Retina (tissue), 1 donor: ENCODE results near the gene ACO1.

Source experiments
- DNase-seq: peaks from one replicate; pipeline ENCODE4 v3.0.0-alpha.2; 2016

The ACO1 gene

DNA sequence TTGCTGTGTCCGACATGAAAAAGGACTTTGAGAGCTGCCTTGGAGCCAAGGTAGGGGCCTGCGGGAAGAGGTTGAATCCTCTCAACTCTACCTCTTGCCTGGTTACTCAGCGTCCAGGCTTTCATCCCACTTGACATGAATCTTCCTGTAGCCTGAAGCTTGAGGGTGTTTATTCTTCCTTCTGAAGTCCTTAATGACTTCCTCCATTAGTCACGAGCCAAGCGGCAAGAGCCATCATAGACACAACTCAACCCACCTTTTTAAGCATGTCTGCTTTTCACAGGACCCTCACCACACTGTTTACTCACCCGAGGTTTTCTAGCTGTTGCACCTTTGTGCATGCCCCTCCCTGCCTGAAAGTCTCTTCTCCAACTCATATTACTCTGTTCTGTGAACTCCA is 40.2 kb downstream of the ACO1 start:
- no peak for DNase-seq

DNA sequence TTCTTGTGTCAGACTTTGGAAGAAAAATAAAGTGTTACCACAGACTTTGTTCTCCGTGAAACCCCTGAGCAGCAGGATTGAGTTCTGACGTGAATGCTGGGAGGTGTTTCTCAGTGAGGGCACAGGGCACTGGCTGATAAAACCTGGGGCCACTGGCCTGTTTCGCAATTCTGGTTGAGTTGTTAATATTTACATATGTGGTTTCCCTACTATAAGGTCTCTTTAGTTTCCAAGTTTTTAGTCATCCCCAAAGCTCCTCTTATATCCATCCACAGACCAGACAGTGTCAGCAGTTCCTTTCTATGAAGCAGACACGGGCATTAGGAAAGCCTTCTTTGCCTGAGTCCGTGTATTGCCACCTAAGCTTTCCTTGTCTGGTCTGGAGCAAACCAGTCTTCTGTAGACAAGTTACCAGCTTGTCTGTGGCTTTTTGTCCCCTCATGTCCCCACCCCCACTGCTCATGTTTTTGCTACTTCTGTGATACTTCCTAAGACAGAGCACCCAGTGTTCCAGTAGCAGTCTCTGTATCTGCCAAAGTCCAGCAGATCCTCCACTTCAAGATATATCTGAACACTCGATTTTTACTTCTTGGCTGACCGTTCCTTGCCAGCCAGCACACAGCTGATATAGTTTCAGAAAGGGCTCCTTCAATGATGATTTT is 42.0 kb downstream of the ACO1 start:
- DNase-seq = no peak

DNA sequence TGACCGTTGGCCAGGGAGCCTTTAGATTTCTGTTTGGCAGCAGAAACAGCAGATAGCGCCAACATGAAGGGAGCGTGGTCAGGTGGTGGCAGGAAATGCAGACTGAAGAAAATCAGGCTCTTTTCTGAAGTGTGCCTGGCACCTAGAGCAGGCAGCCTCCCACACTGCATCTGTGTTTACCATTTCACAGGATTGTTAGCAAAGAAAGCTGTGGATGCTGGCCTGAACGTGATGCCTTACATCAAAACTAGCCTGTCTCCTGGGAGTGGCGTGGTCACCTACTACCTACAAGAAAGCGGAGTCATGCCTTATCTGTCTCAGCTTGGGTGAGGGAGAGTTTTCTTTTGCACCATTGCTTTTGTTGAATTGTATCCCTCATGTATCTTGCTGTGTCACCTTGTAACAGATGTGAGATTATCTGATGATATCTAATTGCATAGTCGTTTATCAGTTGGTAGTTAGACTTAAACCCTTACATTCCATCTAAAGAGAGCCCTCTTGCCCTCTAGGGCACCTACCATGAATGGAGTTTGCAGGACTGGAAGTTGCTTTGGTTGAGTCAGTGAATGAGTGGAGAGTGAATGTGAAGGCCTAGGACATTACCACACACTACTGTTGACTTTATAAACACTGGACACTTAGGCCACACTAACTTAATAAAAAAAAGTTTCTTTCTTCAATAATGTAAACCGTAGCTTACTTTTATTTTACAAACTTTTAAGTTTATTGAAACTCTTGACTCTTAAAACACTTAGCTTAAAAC is 42.8 kb downstream of the ACO1 start:
- no peak for DNase-seq

DNA sequence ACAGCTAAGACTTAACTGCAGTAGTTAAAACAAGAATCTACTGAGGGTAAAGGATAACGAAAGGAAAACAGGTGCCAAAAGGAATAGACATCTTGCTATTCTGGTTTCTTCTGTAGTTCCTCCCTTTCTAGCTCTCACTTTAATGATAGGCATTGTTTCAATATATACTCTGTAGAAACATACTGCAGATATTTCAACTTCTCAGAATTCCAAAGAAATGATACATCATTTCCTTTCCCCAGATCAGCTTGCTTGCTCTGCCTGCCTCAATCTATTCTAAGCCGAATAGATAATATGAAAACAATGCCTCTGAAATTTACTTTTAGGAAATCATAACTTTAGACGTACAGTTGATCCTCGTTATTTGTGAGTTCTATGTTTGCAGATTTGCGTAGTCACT is 46.3 kb downstream of the ACO1 start:
- no peak for DNase-seq

DNA sequence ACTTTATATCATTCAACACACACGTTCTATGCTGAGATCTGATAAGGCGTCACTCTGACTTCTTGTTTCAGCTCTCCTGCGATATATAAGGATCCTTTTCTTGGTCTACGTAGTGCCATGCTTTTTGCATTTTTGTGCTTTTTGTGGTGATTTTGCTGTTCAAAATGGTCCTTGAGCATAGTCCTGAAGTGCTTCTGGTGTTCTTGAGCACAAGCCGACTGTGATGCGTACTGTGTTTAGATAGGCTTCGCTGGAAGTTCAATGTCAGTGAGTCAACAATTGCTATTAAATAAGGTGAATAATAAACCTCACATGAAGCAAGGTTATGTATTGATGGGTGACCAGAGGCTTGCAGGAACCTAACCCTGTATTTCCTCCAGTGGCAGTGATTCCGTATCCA is 46.8 kb downstream of the ACO1 start:
- no peak for DNase-seq

DNA sequence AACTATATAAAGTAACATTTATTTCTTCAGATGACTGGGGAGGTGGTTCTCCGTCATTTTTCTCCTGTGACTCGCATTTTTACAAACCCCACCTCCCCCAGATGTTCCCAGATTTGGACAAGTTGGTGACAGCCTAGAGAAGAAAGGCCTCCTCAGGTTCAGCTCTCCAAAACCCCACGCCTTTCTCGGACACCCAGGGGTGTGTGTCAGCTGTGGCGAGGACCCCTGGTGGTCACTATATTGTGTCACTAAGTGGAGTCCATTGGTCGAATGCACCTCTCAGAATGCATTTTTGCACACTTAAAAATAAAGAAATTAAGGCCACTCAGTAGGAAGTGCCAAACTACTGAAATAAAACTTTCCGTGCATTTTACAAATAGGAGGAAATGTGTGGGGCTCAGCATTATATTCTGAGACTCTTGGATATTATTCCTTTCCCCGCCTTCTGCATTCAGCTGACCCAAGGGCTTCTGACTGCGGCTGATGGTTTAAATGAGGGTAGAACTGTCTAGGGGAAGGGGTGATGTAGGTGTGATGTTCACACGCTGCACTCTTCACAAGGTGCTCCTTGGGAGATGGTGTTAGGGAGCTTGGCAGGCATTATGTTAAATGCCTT is 47.6 kb downstream of the ACO1 start:
- DNase-seq = peak; percentile 15

DNA sequence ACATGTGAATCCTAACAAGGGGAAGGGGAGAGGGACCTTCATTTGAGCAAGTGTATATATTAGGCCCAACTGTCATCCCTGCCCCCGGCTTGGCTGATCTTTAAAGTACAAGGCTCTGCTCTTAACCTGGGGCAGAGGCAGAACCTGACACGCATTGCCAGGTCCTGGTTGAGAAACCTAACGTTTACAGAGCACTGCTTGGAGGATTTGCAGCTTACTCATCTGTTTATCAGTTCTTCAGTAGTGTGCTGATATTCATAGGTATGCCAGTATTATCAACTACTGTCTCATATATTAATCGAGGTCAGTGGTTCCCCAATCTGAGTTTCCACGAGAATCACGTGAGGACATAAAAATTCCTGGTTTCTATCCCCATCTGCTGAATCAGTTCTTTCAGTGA is 50.4 kb downstream of the ACO1 start:
- DNase-seq = no peak

DNA sequence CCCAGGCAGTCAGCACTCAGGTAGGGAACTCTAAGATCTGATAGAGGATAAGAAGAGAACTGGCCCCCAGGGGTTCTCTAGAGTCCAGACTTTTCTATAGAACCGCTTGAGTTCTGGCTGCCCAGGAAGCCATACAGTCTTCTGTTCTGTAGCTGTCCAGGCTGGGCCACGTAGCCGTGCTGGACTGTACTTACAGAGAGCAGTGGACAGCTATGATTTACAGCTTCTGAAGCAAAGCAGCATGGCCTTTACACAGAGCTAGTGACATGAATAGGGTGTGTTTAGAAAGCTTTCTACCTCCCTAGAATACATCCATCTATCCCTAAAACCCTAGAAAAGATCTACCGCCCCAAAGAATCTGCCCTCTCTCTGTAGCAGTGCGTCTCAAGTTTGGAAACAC is 57.2 kb downstream of the ACO1 start:
- no peak for DNase-seq

DNA sequence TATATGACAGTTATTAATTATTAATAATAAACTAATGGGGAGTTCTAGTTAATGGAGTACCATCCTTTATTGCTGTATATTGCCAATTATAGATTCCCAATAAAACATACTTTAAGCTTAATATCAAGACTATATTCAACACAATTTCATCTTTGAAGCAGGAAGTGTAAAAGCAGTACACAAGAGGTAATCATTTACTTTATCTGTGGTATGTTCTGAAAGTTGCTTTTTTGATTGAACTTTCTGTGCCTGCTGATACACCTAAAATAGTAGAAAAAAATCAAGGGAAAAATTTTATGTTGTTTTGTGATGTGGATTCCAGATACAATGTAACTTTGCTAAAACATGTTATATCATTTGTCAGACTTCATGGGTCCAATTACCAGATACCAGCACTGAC is 58.0 kb downstream of the ACO1 start:
- no peak for DNase-seq

DNA sequence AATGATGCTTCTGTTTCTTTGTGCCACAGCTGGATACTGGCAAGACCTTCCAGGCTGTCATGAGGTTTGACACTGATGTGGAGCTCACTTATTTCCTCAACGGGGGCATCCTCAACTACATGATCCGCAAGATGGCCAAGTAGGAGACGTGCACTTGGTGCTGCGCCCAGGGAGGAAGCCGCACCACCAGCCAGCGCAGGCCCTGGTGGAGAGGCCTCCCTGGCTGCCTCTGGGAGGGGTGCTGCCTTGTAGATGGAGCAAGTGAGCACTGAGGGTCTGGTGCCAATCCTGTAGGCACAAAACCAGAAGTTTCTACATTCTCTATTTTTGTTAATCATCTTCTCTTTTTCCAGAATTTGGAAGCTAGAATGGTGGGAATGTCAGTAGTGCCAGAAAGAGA is 65.5 kb downstream of the ACO1 start:
- DNase-seq = no peak

DNA sequence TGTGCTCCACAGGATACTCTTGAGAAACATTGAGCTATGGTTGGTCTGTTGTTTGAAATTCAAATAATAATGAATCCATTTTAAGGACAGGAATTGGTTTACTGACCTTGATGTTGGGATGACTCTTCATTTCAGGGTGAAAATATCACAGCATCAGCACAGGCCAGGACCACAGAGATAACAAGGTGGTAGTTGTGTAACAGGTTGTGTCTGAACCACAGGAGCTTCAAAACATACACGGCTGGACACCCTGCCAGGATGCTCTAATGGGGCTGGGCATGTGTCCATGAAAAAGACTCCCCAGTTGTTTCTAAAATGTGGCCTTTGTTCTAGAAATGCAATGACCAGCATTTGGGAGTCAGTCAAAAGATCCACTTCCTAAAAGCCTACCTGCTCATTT is 69.8 kb downstream of the ACO1 start:
- no peak for DNase-seq

DNA sequence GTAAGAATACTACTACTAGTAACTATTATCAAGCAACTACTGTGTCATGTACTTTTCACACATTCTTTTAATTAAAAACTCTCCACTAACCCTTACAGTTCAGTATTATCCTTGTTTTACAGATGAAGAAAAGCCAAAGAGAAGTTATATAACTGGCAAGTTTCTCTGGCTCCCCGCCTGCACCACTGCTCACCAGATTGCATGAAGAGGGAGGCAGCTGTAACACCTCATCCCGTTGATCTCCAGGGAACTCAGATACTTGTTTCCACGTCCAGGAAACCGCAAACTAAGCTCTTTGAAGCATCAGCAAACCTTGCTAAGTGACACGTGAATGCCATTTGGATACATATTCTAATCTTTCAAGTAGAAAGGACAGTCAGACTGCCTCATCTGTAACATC is 71.3 kb downstream of the ACO1 start:
- no peak for DNase-seq

DNA sequence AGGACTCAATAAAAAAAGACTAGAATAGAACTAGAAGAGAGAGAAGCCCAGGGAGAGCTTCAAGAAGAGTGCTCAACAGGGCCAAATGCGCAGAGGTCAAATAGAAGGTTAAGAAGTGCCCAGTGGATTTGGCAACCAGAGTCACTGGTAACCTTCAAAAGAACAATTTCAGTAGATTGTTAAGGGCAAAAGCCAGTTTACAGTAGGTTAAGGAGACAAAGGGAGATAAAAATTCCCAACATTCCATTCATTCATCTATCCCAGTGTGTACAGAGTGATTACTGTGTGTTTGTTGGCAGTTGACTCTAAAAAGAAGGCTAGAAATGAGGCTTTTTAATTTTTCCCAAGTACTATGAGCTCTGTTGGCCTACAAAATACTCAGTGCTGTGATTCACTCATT is 72.1 kb downstream of the ACO1 start:
- no peak for DNase-seq

DNA sequence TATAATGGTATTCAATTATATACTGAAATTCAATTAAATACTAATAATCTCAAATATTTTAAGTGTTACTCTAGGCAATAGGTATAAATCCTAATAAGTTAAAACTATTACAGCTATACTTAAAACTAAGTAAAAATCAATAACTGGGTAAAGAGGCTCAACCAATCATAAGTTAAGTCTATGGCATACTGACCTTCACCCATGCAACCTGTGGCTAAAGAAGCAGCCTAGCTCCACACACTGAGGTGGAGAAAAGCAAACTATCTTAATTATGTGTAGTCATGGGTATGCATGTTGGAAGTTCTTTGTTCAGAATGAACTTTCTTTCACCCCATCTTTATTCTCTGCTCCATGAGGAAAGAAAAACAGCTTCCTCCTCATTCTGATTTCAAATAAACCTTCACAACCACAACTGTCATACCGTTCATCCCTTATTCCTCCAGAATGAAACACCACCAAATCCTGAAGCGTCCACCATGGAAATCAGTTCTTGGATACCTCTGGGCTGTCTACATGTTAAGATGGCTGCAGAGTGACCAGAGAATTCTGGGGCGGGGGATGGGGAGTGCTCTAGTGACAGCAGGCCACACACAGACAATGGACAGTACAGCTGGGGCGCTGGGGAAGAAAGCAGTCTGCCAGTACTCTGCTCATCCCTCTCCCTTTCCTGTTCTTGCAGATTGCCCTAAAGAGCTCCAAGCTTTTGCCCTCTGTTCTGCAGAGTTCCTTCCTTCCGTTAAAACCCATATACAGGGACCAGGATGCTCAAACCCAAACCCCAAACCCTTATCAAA is 79.3 kb downstream of the ACO1 start:
- DNase-seq = peak; percentile 9

DNA sequence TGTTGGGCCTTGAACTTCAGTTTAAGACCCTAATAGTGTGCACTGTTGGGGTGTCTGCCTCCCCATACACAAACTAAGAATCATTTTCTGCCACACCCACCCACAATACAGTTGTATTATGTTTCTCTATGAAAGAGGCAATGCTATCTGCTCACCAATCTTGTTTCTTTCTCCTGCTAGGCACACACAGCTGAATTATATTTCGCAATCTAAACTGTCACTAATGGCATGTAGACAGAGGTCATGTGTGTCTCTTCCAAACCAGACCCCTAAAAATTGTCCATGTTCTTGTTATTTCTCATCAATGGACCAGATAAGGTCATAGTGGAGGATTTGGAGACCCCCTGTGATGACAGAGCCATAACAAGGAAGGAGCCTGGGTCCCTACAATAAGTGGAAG is 84.3 kb downstream of the ACO1 start:
- DNase-seq = no peak

DNA sequence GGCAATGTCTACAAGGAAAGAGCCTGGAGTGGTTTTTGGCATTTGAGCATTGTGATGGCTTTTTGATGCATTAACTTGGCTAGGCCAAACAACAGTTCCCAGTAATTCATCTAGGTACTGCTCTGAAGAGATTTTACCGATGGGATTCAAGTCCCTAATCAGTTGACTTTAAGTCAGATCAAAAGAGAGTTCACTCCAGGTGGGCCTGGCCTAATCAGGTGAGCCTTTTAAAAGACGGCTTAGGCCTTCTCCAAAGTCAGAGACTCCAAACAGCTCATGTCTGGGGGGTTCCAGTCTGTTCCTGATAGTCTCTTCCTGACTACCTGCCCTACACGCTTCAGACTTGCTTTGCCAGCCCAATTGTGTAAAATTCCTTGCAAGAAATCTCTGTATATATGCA is 87.9 kb downstream of the ACO1 start:
- no peak for DNase-seq

DNA sequence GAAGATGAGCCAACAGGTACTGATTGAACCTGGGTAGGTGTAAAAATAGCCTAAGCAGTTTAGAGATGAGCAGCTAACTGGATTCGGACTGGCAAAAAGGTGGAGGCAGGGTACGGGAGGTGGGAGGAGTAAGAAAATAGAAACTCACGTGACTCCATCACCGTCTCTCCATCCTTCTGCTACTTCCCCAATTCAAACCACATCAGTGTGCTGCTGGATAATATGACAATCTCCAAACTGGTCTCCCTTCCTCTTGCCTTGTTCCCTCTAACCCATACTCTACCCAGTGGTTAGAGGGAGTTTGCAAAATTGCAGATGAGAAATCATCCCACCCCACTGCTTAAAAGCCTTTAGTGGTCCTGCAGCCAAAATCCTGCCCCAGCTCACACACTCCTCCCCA is 98.9 kb downstream of the ACO1 start:
- no peak for DNase-seq

DNA sequence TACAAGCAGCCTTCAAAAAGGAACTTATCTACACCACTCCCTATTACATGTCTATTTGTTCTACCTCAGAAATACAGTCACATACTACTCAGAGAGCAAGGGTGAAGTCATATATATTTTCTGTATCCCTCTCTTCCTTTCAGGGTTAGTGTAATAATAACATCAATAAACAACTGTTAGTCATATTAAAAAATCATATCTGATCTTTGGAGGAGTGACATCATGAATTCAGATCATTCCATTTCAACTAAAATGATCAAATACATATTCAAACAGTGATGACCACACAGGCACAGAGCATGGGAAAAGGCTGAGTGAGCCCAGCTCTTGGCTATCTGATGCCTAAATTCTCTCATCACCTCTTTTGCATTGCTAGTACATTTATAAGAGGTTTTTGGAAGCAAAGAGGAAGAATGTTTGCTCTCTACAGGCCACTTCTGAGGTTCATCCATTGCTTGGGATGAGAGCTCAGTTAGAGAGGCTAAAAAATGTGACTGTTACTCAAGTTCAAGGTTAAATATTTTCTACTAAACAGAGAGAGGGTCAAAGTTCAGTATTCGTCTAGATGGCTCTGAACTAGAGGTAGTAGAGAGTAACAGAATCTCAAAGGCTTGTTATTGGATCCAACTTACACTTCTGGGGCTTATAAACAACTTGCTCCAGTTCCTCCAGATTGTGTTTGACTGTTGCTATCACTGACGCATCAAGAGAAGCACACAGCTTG is 102.6 kb downstream of the ACO1 start:
- DNase-seq = no peak

DNA sequence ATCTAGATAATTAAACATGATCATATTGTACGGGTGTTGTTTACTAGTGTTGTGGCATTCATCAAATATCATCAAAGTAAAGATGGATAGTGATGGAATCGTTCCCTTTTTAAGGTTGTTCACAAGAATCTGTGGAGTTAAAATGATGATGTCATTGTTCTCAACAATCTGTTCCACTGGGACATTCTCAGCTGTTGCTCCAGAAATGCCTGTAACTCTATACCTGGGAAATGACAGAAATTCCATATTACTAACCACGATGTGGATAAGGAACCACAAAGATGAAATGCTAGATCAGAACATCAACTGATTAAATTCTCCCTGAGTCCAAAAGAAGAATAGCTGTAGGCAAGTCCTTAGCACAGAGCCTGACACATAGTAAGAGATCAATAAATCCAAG is 103.5 kb downstream of the ACO1 start:
- DNase-seq = no peak

DNA sequence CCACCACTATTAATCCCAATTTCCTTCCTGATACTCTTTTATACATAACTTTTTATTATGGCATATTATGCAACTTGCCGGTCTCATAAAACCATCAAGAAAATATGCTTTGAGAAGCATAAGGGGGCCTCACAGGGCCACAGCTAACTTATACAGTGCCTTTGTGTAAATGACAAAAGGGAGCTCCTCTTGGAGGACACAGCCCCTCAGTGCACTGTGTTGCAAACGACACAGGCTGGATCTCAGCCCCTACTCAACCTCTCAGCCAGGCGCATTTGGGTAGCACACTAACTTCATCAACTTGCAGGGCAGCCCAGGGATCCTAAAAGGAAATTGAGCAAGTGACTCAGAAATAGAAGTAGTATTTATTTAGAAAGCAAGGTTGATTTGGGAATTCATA is 106.2 kb downstream of the ACO1 start:
- DNase-seq = no peak

DNA sequence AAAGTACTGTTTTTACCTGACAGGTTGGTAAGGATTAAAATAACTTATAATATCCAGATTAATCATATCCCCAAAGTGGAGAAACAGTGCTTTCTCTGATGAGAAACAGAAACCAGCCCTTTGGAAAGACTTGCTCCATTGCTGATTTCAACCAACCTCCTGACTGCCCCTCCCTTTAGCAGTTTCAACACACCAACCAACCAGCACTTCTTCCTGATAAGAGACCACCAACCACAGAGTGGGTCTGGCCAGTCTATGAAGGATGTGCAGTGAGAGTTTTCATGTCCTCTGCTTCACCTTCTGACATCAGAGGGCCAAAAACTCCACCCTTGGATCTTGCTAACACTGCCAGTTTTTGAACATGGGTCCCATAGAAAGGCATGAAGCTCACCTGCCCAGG is 113.5 kb downstream of the ACO1 start:
- DNase-seq = no peak

DNA sequence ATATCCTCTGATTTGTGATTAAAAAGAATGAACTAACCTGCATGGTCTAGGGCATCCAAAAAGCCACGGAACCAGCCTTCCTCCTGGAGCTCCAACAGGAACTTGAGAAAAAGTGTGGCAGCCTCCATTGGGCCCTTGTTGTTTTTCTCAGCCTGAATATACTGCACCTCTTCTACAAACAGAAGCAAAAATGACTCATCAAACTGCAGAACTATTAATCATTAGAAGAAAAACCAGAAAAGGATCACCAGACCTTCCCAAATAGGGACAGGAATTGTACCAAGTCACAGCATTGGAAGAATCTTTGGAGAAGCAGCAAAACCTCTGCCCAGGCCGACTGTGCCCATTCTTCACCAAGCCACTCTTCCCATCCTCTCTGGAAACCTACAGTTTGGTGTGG is 116.3 kb downstream of the ACO1 start:
- no peak for DNase-seq

DNA sequence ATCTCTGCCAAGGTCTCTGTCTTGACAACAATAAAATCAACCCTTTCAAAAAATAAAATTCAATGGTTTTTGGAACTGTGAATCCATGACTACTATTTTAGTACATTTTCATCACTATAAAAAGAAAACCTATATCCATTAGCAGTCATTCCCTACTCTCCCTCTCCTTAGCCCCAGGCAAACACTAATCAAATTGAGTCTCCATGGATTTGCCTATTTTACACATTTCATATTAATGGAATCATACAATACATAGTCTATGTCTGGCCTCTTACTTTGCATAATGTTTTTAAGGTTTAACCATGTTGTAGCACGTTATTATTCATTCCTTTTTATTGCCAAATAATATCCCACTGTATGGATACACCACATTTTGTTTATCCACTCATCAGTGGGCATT is 117.4 kb downstream of the ACO1 start:
- DNase-seq = no peak
